SK-N-SH treated with all-trans-retinoic acid at 6 μM for 48 hours (cell line): ENCODE measurements around the gene STAG1.

Experiments
- ATAC-seq: fragments of 200-7000 bp; cut with Tn5 transposase; 3 replicates; pipeline ENCODE4 v1.9.1; 2020; ENCODE audit warnings: mild to moderate bottlenecking, moderate library complexity
- CSDC2 ChIP-seq: fragments of 250-450 bp; sonication (Bioruptor Pico); IDR thresholded peaks from 2 replicates; pipeline ENCODE4 v1.5.0; 2020; ENCODE audit warnings: mild to moderate bottlenecking, moderate library complexity
- GLIS3 ChIP-seq: fragments of 250-450 bp; sonication (Bioruptor Pico); IDR thresholded peaks from 2 replicates; pipeline ENCODE4 v1.5.0; 2020; ENCODE audit warnings: mild to moderate bottlenecking, moderate library complexity
- TOX ChIP-seq: fragments of 250-450 bp; sonication (Bioruptor Pico); IDR thresholded peaks from 2 replicates; pipeline ENCODE4 v1.8.0; 2021; ENCODE audit warnings: mild to moderate bottlenecking, moderate library complexity, borderline replicate concordance
- ZFP3 ChIP-seq: fragments of 250-450 bp; sonication (Bioruptor Pico); IDR thresholded peaks from 2 replicates; pipeline ENCODE4 v1.5.0; 2020; ENCODE audit warnings: mild to moderate bottlenecking, moderate library complexity
- ZNF8 ChIP-seq: fragments of 450-650 bp; formaldehyde crosslinking; IDR thresholded peaks from 2 replicates; pipeline ENCODE4 v1.5.0; 2020; ENCODE audit warnings: mild to moderate bottlenecking, moderate library complexity
- TF ChIP-seq, protein P1 (sequence below): fragments of 250-450 bp; sonication (Bioruptor Pico); IDR thresholded peaks from 2 replicates; pipeline ENCODE4 v1.5.0; 2020; ENCODE audit warnings: mild to moderate bottlenecking, moderate library complexity
- TF ChIP-seq, protein P2 (sequence below): fragments of 250-450 bp; sonication (Bioruptor Pico); IDR thresholded peaks from 2 replicates; pipeline ENCODE4 v1.5.1; 2020; ENCODE audit warnings: low read depth, mild to moderate bottlenecking, moderate library complexity

STAG1 gene

DNA sequence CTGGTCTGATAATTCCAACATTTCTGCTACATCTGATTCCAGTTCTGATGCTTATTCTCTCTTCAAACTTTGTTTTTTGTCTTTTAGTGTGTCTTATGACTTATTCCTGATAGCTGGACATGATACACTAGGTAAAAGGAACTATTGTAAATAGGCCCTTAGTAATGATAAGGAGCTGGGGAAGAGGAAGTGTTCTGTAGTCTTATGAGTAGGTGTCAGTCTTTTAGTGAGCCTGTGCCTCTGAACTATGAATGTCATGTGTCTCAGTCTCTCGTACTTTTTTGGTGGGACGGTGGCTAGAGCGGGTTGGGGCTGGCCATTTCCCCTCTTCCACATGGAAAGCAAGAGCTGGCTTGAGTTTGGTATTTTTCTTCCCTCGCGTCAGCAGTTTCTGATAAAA, 460.9 kb downstream of the STAG1 start:
- no peak for ATAC-seq
- TF ChIP-seq, protein P1, sequence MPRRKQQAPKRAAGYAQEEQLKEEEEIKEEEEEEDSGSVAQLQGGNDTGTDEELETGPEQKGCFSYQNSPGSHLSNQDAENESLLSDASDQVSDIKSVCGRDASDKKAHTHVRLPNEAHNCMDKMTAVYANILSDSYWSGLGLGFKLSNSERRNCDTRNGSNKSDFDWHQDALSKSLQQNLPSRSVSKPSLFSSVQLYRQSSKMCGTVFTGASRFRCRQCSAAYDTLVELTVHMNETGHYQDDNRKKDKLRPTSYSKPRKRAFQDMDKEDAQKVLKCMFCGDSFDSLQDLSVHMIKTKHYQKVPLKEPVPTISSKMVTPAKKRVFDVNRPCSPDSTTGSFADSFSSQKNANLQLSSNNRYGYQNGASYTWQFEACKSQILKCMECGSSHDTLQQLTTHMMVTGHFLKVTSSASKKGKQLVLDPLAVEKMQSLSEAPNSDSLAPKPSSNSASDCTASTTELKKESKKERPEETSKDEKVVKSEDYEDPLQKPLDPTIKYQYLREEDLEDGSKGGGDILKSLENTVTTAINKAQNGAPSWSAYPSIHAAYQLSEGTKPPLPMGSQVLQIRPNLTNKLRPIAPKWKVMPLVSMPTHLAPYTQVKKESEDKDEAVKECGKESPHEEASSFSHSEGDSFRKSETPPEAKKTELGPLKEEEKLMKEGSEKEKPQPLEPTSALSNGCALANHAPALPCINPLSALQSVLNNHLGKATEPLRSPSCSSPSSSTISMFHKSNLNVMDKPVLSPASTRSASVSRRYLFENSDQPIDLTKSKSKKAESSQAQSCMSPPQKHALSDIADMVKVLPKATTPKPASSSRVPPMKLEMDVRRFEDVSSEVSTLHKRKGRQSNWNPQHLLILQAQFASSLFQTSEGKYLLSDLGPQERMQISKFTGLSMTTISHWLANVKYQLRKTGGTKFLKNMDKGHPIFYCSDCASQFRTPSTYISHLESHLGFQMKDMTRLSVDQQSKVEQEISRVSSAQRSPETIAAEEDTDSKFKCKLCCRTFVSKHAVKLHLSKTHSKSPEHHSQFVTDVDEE (CRISPR knock-in tag) = no peak
- TF ChIP-seq TOX (CRISPR knock-in tag) = no peak
- TF ChIP-seq GLIS3 (CRISPR knock-in tag) = no peak
- TF ChIP-seq CSDC2 (CRISPR knock-in tag) = no peak
- TF ChIP-seq ZFP3 (CRISPR knock-in tag) = no peak
- TF ChIP-seq, protein P2, sequence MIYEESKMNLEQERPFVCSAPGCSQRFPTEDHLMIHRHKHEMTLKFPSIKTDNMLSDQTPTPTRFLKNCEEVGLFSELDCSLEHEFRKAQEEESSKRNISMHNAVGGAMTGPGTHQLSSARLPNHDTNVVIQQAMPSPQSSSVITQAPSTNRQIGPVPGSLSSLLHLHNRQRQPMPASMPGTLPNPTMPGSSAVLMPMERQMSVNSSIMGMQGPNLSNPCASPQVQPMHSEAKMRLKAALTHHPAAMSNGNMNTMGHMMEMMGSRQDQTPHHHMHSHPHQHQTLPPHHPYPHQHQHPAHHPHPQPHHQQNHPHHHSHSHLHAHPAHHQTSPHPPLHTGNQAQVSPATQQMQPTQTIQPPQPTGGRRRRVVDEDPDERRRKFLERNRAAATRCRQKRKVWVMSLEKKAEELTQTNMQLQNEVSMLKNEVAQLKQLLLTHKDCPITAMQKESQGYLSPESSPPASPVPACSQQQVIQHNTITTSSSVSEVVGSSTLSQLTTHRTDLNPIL (CRISPR knock-in tag) = no peak
- no peak for TF ChIP-seq ZNF8 (CRISPR knock-in tag)
